ENCODE results near the gene BAK1.
"Not testable (repeated sequence)": the region's sequence is repeated elsewhere in the genome, so short reads cannot be mapped to it uniquely, and the experiment has no call there.

Gene BAK1

GRCh38 chr6:33558801-33559200 lies 21.3 kb downstream of the BAK1 start:
- TF ChIP-seq, protein P1, sequence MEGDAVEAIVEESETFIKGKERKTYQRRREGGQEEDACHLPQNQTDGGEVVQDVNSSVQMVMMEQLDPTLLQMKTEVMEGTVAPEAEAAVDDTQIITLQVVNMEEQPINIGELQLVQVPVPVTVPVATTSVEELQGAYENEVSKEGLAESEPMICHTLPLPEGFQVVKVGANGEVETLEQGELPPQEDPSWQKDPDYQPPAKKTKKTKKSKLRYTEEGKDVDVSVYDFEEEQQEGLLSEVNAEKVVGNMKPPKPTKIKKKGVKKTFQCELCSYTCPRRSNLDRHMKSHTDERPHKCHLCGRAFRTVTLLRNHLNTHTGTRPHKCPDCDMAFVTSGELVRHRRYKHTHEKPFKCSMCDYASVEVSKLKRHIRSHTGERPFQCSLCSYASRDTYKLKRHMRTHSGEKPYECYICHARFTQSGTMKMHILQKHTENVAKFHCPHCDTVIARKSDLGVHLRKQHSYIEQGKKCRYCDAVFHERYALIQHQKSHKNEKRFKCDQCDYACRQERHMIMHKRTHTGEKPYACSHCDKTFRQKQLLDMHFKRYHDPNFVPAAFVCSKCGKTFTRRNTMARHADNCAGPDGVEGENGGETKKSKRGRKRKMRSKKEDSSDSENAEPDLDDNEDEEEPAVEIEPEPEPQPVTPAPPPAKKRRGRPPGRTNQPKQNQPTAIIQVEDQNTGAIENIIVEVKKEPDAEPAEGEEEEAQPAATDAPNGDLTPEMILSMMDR (IDR thresholded peaks at IDR 0.05; ENCODE audit: borderline replicate concordance, control extremely low read depth, extremely low read depth, insufficient read depth, missing control alignments), result no peak
- in situ Hi-C loops (cut with MboI; ENCODE audit: low sequenced_read_pairs, unreplicated experiment), result no loop called here
- DNase-seq (ENCODE audit: low spot score), result no peak

DNA sequence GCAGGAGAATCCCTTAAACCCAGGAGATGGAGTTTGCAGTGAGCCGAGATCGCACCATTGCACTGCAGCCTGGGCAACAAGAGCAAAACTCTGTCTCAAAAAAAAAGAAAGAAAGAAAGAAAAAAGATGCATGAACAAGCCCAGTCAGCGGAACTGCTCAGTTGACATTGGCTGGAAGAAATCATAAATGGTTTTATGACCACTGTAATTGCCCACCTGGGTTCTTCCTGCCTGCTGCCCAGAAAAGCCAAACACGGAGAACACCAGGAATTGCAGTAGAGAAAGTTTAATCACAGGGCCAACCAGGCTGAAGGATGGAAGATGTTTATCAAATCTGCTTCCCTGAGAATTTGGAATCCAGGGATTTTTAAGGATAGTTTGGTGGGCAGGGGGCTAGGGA lies 22.7 kb downstream of the BAK1 start:
- TF ChIP-seq, protein P1 (IDR thresholded peaks at IDR 0.05; ENCODE audit: borderline replicate concordance, control extremely low read depth, extremely low read depth, insufficient read depth, missing control alignments), result no peak
- in situ Hi-C loops (cut with MboI; ENCODE audit: low sequenced_read_pairs, unreplicated experiment), result no loop called here
- no peak for DNase-seq (ENCODE audit: low spot score)

- in situ Hi-C loops (cut with MboI; ENCODE audit: low sequenced_read_pairs, unreplicated experiment); DNase-seq (ENCODE audit: low spot score): not testable (repeated sequence)
Observed at GRCh38 chr6:33552883-33553282, 27.2 kb downstream of the BAK1 start.

- in situ Hi-C loops (cut with MboI; ENCODE audit: low sequenced_read_pairs, unreplicated experiment), result no loop called here
- no peak for DNase-seq (ENCODE audit: low spot score)
- TF ChIP-seq, protein P1 (IDR thresholded peaks at IDR 0.05; ENCODE audit: borderline replicate concordance, control extremely low read depth, extremely low read depth, insufficient read depth, missing control alignments), result no peak
Observed at GRCh38 chr6:33552252-33552651, 27.8 kb downstream of the BAK1 start.

DNA sequence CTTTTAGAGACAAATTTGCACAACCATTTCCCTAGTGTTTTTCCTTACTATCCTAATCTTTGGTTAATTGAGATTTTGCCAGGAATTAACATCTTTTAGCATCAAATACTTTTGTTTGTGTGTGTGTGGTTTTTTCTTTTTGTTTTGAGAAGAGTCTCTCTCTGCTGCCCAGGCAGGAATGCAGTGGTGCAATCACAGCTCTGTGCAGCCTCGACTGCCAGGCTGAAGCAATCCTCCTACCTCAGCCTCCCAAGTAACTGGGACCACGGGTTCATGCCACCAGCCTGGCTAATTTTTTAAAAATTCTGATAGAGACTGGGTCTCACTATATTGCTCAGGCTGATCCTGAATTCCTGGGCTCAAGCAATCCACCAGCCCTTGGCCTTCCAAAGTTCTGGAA lies 28.5 kb downstream of the BAK1 start:
- TF ChIP-seq, protein P1 (IDR thresholded peaks at IDR 0.05; ENCODE audit: borderline replicate concordance, control extremely low read depth, extremely low read depth, insufficient read depth, missing control alignments), result no peak
- no peak for DNase-seq (ENCODE audit: low spot score)
- in situ Hi-C loops (cut with MboI; ENCODE audit: low sequenced_read_pairs, unreplicated experiment), result no loop called here

- no peak for DNase-seq (ENCODE audit: low spot score)
- in situ Hi-C loops (cut with MboI; ENCODE audit: low sequenced_read_pairs, unreplicated experiment), result no loop called here
- TF ChIP-seq, protein P1 (IDR thresholded peaks at IDR 0.05; ENCODE audit: borderline replicate concordance, control extremely low read depth, extremely low read depth, insufficient read depth, missing control alignments), result no peak
Observed at GRCh38 chr6:33549896-33550295, 30.2 kb downstream of the BAK1 start.

GRCh38 chr6:33549196-33549595 lies 30.9 kb downstream of the BAK1 start:
- TF ChIP-seq, protein P1 (IDR thresholded peaks at IDR 0.05; ENCODE audit: borderline replicate concordance, control extremely low read depth, extremely low read depth, insufficient read depth, missing control alignments), result no peak
- no peak for DNase-seq (ENCODE audit: low spot score)
- in situ Hi-C loops (cut with MboI; ENCODE audit: low sequenced_read_pairs, unreplicated experiment), result no loop called here

All from GM13976 (cell line).